ENCODE results near the gene SYNE2. TPM values are rescaled to one million over a fixed set of nuclear protein-coding genes. Genes with fewer than 3 reads are reported as not detected.
"Not testable (repeated sequence)": the region's sequence is repeated elsewhere in the genome, so short reads cannot be mapped to it uniquely, and the experiment has no call there.

The SYNE2 gene
- total RNA-seq, 1 donor from 2014 or later = 105 TPM

- no peak for DNase-seq (ENCODE audit: low spot score)
- TF ChIP-seq CTCF (IDR thresholded peaks at IDR 0.05) (peak; percentile 8), EZH2 (IDR thresholded peaks at IDR 0.05) (no peak)
- Mint-ChIP-seq H3K36me3 (peaks cover 43% of the 10 kb centered on the region), H3K9me3 (peaks cover 22% of the 10 kb centered on the region), H3K4me1 (peaks cover 11% of the 10 kb centered on the region), H3K27ac (no peak overlapping the region), H3K27me3 (ENCODE audit: insufficient read depth, low read depth) (peaks cover 4% of the 10 kb centered on the region), H3K4me3 (no peak overlapping the region)
- no peaks in the 10 kb centered on the region for H3K27me3 ChIP-seq
- no peaks in the 10 kb centered on the region for H4K20me1 ChIP-seq (ENCODE audit: low read depth)
- peaks cover 9% of the 10 kb centered on the region for H3F3A ChIP-seq (ENCODE audit: low read depth)
- H3K4me2 ChIP-seq = no peak overlapping the region
- no peak overlapping the region for H2AFZ ChIP-seq (replicated peaks)
- no peak overlapping the region for H3K9ac ChIP-seq
- no peaks in the 10 kb centered on the region for H3K9me3 ChIP-seq (ENCODE audit: low read depth)
- no peak overlapping the region for H3K27ac ChIP-seq
- no peak overlapping the region for H3K4me3 ChIP-seq
- H3K79me2 ChIP-seq (ENCODE audit: low read depth) = no peaks in the 10 kb centered on the region
- peaks cover 7% of the 10 kb centered on the region for H3K4me1 ChIP-seq
- H3K36me3 ChIP-seq = peaks cover 17% of the 10 kb centered on the region
Measured at GRCh38 chr14:64040044-64040443, 187.2 kb downstream of the SYNE2 start.

GRCh38 chr14:64043296-64043695 lies 190.5 kb downstream of the SYNE2 start:
- H3F3A ChIP-seq (ENCODE audit: low read depth); H3K4me3 ChIP-seq; H2AFZ ChIP-seq (replicated peaks); H4K20me1 ChIP-seq (ENCODE audit: low read depth); H3K27ac Mint-ChIP-seq; H3K27me3 ChIP-seq; H3K9me3 ChIP-seq (ENCODE audit: low read depth); H3K79me2 ChIP-seq (ENCODE audit: low read depth); H3K9ac ChIP-seq; H3K4me1 Mint-ChIP-seq; DNase-seq (ENCODE audit: low spot score); H3K4me3 Mint-ChIP-seq; H3K4me1 ChIP-seq; H3K27ac ChIP-seq; H3K4me2 ChIP-seq; H3K27me3 Mint-ChIP-seq (ENCODE audit: insufficient read depth, low read depth): not testable (repeated sequence)
- H3K36me3 ChIP-seq = peaks cover 10% of the 10 kb centered on the region
- Mint-ChIP-seq H3K9me3 (peaks cover 16% of the 10 kb centered on the region), H3K36me3 (peaks cover 48% of the 10 kb centered on the region)

- no peak overlapping the region for H3K4me2 ChIP-seq
- H3K4me1 Mint-ChIP-seq = no peaks in the 10 kb centered on the region
Measured at GRCh38 chr14:64045091-64045490, 192.3 kb downstream of the SYNE2 start.

More at GRCh38 chr14:64045091-64045490, 192.3 kb downstream of the SYNE2 start:
- no peak overlapping the region for H3K27ac ChIP-seq
- H3K4me3 ChIP-seq = no peak overlapping the region
- H3K9me3 ChIP-seq (ENCODE audit: low read depth) = no peaks in the 10 kb centered on the region
- no peaks in the 10 kb centered on the region for H3K79me2 ChIP-seq (ENCODE audit: low read depth)
- peaks cover 3% of the 10 kb centered on the region for H3K27me3 Mint-ChIP-seq (ENCODE audit: insufficient read depth, low read depth)
- TF ChIP-seq EZH2 (IDR thresholded peaks at IDR 0.05) = no peak
- TF ChIP-seq EZH2phosphoT487 (IDR thresholded peaks at IDR 0.05) = no peak
- no peak for TF ChIP-seq CTCF (IDR thresholded peaks at IDR 0.05)
- H2AFZ ChIP-seq (replicated peaks) = no peak overlapping the region
- H4K20me1 ChIP-seq (ENCODE audit: low read depth) = no peaks in the 10 kb centered on the region
- no peak overlapping the region for H3K27ac Mint-ChIP-seq
- peaks cover 45% of the 10 kb centered on the region for H3K36me3 Mint-ChIP-seq
- no peaks in the 10 kb centered on the region for H3K27me3 ChIP-seq
- no peaks in the 10 kb centered on the region for H3F3A ChIP-seq (ENCODE audit: low read depth)
- no peak for DNase-seq (ENCODE audit: low spot score)
- H3K36me3 ChIP-seq = peaks cover 15% of the 10 kb centered on the region
- H3K4me3 Mint-ChIP-seq = no peak overlapping the region
- H3K9ac ChIP-seq = no peak overlapping the region
- H3K4me1 ChIP-seq = no peaks in the 10 kb centered on the region
- peaks cover 8% of the 10 kb centered on the region for H3K9me3 Mint-ChIP-seq

Data from neural progenitor cell (in vitro differentiated cells).